Endodermal cell (in vitro differentiated cells): ENCODE results near the gene THADA. TPM values are rescaled to one million over a fixed set of nuclear protein-coding genes. Genes with fewer than 3 reads are reported as not detected.

Experiments used
- DNase-seq: peaks from one replicate; pipeline ENCODE4 v3.0.0-alpha.2; 2017
- H3K27ac ChIP-seq: 2 replicates; pipeline ENCODE4 v1.5.1; 2013; ENCODE audit warnings: mild to moderate bottlenecking, low read depth, low read length, moderate library complexity
- H3K27me3 ChIP-seq: 2 replicates; pipeline ENCODE4 v1.6.1; 2013; ENCODE audit warnings: mild to moderate bottlenecking, low read length, moderate library complexity; ENCODE audit not compliant: insufficient read depth, control insufficient read depth, poor library complexity, severe bottlenecking
- H3K36me3 ChIP-seq: 2 replicates; pipeline ENCODE4 v1.7.0; 2013; ENCODE audit warnings: mild to moderate bottlenecking, low read length, moderate library complexity; ENCODE audit not compliant: control insufficient read depth, insufficient read depth
- H3K4me1 ChIP-seq: one replicate; pipeline ENCODE4 v1.7.0; 2013; ENCODE audit warnings: low read length; ENCODE audit not compliant: control insufficient read depth, insufficient read depth
- H3K4me3 ChIP-seq: 2 replicates; pipeline ENCODE4 v1.5.1; 2013; ENCODE audit warnings: mild to moderate bottlenecking, low read length, moderate library complexity
- H3K9ac ChIP-seq: 2 replicates; pipeline ENCODE4 v1.6.1; 2013; ENCODE audit warnings: mild to moderate bottlenecking, low read length, moderate library complexity; ENCODE audit not compliant: poor library complexity, severe bottlenecking; ENCODE audit errors: extremely low read depth
- H3K9me3 ChIP-seq: 2 replicates; pipeline ENCODE4 v1.6.1; 2013; ENCODE audit warnings: mild to moderate bottlenecking, low read length, moderate library complexity; ENCODE audit not compliant: control insufficient read depth
- H3K27ac Mint-ChIP-seq: 2 replicates; pipeline ENCODE4 v1.8.0; 2020; ENCODE audit warnings: mixed read lengths
- H3K27me3 Mint-ChIP-seq: 2 replicates; pipeline ENCODE4 v1.8.0; 2021; ENCODE audit warnings: mild to moderate bottlenecking, mixed read lengths; ENCODE audit not compliant: insufficient read depth
- H3K36me3 Mint-ChIP-seq: 2 replicates; pipeline ENCODE4 v1.8.0; 2020; ENCODE audit warnings: low read depth, mixed read lengths
- H3K4me1 Mint-ChIP-seq: 2 replicates; pipeline ENCODE4 v1.8.0; 2020; ENCODE audit warnings: mixed read lengths
- H3K4me3 Mint-ChIP-seq: 2 replicates; pipeline ENCODE4 v1.8.0; 2020; ENCODE audit warnings: mild to moderate bottlenecking, moderate library complexity, mixed read lengths
- H3K9me3 Mint-ChIP-seq: 2 replicates; pipeline ENCODE4 v1.8.0; 2020; ENCODE audit warnings: mild to moderate bottlenecking, mixed read lengths
- CTCF ChIP-seq: fragments of 200-600 bp; sonication (generic); conservative IDR thresholded peaks from 2 replicates; pipeline ENCODE4 v1.5.0; 2021; ENCODE audit warnings: antibody characterized with exemption, mild to moderate bottlenecking
- WGBS, 2 experiments: methylation state at CpG; one replicate each; pipeline versions ENCODE4 v1.1.5 to v1.1.7; 2013; ENCODE audit warnings: missing lambda C conversion rate in 2 of 2, mixed read lengths in 1 of 2; ENCODE audit not compliant: insufficient coverage in 1 of 2, insufficient read length in 1 of 2; 5-methylcytosine and 5-hydroxymethylcytosine counted together
- total RNA-seq, 2 donors: library from RNA; stranded (reverse); fragmentation: NEBNext Ultra II Directional in 1 of 2; extraction: Animal tissue kit (Norgen Biotek cat#: 25700) in 1 of 2; gene quantifications; 2 replicates in 1 of 2; 3 replicates in 1 of 2; pipeline ENCODE4 v1.2.1, GENCODE V29; 2021

THADA gene
- total RNA-seq, 2 donors from 2014 or later: 32.8 to 35.0 TPM

DNA sequence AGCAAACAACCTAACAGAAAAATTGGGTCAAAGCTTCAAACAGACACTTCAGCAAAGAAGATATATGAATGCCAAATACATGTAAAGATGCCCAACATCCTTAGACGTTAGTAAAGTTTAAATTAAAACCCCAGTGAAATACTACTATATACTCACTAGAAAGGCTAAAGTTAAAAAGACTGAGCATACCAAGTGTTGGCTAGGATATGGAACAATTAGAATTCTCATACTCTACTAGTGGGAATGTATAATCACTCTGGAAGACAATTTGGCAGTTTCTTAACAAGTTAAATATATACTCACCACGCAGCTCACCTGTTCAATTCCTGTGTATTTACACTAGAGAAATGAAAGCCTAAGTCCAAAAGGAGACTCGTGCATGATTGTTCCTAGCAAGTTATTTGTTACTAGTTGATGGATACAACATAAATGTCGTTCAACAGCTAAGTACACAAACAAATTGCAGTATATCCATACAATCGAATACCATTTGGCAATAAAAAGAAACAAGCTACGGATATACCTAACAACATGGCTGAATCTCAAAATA is 185.7 kb downstream of the THADA start:
- H3K9ac ChIP-seq: no peak overlapping the region
- no peaks in the 10 kb centered on the region for H3K27me3 ChIP-seq
- H3K9me3 Mint-ChIP-seq: no peaks in the 10 kb centered on the region
- peaks cover 6% of the 10 kb centered on the region for H3K9me3 ChIP-seq
- H3K27ac ChIP-seq: no peak overlapping the region
- H3K27ac Mint-ChIP-seq: no peak overlapping the region
- TF ChIP-seq CTCF: no peak
- no peaks in the 10 kb centered on the region for H3K36me3 ChIP-seq
- no peaks in the 10 kb centered on the region for H3K4me1 ChIP-seq
- H3K36me3 Mint-ChIP-seq: peaks cover 2% of the 10 kb centered on the region
- peaks cover 10% of the 10 kb centered on the region for H3K4me1 Mint-ChIP-seq
- 92 to 93% methylated on average over 2 to 5 of the region's 6 CpGs for WGBS, 2 experiments
- no peaks in the 10 kb centered on the region for H3K27me3 Mint-ChIP-seq
- no peak for DNase-seq
- no peak overlapping the region for H3K4me3 Mint-ChIP-seq
- H3K4me3 ChIP-seq: no peak overlapping the region

DNA sequence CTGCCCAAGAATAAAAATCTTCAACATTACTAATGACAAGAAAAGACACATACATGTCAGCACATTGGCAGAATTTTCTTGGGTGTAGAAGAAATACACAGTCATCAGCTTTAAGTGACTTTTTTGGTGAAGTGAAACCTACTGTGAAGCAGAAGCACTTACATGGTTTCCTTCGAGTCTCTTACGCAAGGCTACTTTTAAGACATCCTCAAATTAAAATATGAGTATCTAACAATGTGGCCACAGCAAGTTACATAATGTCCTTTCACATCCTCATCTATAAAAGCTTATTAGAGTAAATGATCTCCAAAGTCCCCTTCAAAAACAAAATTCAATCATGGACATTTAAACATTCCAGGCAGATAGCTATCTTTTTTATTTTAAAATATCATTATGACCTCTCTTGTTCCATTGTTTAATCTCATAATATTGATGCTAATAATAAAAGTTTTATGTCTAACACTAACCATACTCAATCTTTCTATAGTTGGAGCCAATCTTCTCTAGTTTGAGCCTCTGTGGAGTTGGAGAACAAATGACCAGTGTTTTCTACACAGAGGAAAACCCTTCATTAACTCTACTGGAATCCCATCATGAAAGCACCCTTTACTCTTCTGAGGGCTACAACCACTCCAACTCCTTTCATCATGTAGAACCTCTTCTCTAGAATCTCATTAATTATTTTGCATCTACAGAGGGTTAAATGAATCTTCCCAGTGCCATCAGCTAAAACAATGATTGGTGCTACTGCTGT is 187.3 kb downstream of the THADA start:
- H3K4me3 Mint-ChIP-seq: no peak overlapping the region
- no peaks in the 10 kb centered on the region for H3K9me3 Mint-ChIP-seq
- Histone ChIP-seq H3K27me3 (no peaks in the 10 kb centered on the region), H3K4me3 (no peak overlapping the region), H3K9me3 (peaks cover 6% of the 10 kb centered on the region), H3K36me3 (no peaks in the 10 kb centered on the region), H3K4me1 (no peaks in the 10 kb centered on the region), H3K9ac (no peak overlapping the region), H3K27ac (no peak overlapping the region)
- peaks cover 2% of the 10 kb centered on the region for H3K36me3 Mint-ChIP-seq
- H3K27ac Mint-ChIP-seq: no peak overlapping the region
- 94% methylated on average over 2 of the region's 2 CpGs; no CpG with 5 or more reads in 1 of the 2 experiments for WGBS, 2 experiments
- DNase-seq: no peak
- H3K27me3 Mint-ChIP-seq: no peaks in the 10 kb centered on the region
- TF ChIP-seq CTCF: no peak
- peaks cover 2% of the 10 kb centered on the region for H3K4me1 Mint-ChIP-seq

DNA sequence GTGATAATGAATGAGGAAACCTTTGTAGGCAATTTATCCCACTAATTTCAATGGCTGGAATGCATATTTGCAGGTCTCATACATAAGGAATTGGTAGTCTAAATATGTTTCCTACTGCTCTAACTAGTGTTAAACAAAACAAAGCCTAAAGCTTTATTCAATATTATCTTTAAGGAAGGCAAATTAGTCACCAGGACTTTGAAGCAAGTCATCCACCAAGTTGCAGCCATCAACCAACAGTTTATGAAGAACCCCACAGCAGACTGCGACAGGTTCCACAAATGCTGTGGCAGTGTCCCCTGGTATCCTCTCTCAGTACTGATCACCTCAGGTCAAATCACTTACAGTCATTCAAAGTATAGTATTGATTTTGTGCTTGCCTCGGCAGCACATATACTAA is 187.9 kb downstream of the THADA start:
- no peak for DNase-seq
- no peak for TF ChIP-seq CTCF
- Histone ChIP-seq H3K4me1 (no peaks in the 10 kb centered on the region), H3K9ac (no peak overlapping the region), H3K27ac (no peak overlapping the region), H3K4me3 (no peak overlapping the region), H3K27me3 (no peaks in the 10 kb centered on the region), H3K9me3 (peaks cover 6% of the 10 kb centered on the region), H3K36me3 (no peaks in the 10 kb centered on the region)
- H3K4me1 Mint-ChIP-seq: peaks cover 2% of the 10 kb centered on the region
- 91% methylated on average over 2 of the region's 2 CpGs; no CpG with 5 or more reads in 1 of the 2 experiments for WGBS, 2 experiments
- H3K4me3 Mint-ChIP-seq: no peak overlapping the region
- peaks cover 2% of the 10 kb centered on the region for H3K36me3 Mint-ChIP-seq
- no peaks in the 10 kb centered on the region for H3K27me3 Mint-ChIP-seq
- no peak overlapping the region for H3K27ac Mint-ChIP-seq
- no peaks in the 10 kb centered on the region for H3K9me3 Mint-ChIP-seq
